HEK293T (cell line): Measurements from ENCODE around the gene DYNC2I2.

Source experiments
- CTCF ChIA-PET: fragments of 350-600 bp; formaldehyde crosslinking; extraction: SDS; loops from one replicate; lab custom pipeline; 2021; ENCODE audit warnings: antibody characterized with exemption, inconsistent platforms; lab: Yijun Ruan, JAX
- POLR2A ChIA-PET: fragments of 350-600 bp; formaldehyde crosslinking; extraction: SDS; loops from one replicate; lab custom pipeline; 2020; ENCODE audit warnings: antibody characterized with exemption, inconsistent platforms; lab: Yijun Ruan, JAX
- DNase-seq: peaks from one replicate; pipeline ENCODE4 v3.0.0; 2012; ENCODE audit warnings: mixed read lengths; ENCODE audit errors: extremely low spot score
- ARNT ChIP-seq: fragments of 450-650 bp; IDR thresholded peaks from 2 replicates; pipeline ENCODE4 v1.6.1; 2017; ENCODE audit warnings: mild to moderate bottlenecking
- BHLHE40 ChIP-seq: fragments of 450-650 bp; IDR thresholded peaks from 2 replicates; pipeline ENCODE4 v1.6.1; 2016; ENCODE audit warnings: mild to moderate bottlenecking, moderate library complexity, borderline replicate concordance
- CTBP1 ChIP-seq: fragments of 450-650 bp; IDR thresholded peaks from 2 replicates; pipeline ENCODE4 v1.6.1; 2016; ENCODE audit warnings: borderline replicate concordance
- ELF4 ChIP-seq: fragments of 450-650 bp; IDR thresholded peaks from 2 replicates; pipeline ENCODE4 v1.6.1; 2017; ENCODE audit warnings: antibody characterized with exemption
- FOXA1 ChIP-seq: fragments of 450-650 bp; IDR thresholded peaks from 2 replicates; pipeline ENCODE4 v1.6.1; 2016; ENCODE audit warnings: mild to moderate bottlenecking
- FOXK2 ChIP-seq: fragments of 450-650 bp; IDR thresholded peaks from 2 replicates; pipeline ENCODE4 v1.6.1; 2016; ENCODE audit warnings: mild to moderate bottlenecking
- FOXM1 ChIP-seq: fragments of 450-650 bp; IDR thresholded peaks from 2 replicates; pipeline ENCODE4 v1.6.1; 2017; ENCODE audit warnings: mild to moderate bottlenecking, borderline replicate concordance
- HDGF ChIP-seq: fragments of 450-650 bp; IDR thresholded peaks from 2 replicates; pipeline ENCODE4 v1.6.1; 2017; ENCODE audit warnings: antibody characterized with exemption, borderline replicate concordance
- L3MBTL2 ChIP-seq: fragments of 450-650 bp; conservative IDR thresholded peaks from 2 replicates; pipeline ENCODE4 v1.6.1; 2016; ENCODE audit warnings: mild to moderate bottlenecking
- LEF1 ChIP-seq: fragments of 450-650 bp; IDR thresholded peaks from 2 replicates; pipeline ENCODE4 v1.6.1; 2017; ENCODE audit warnings: mild to moderate bottlenecking, borderline replicate concordance
- NFRKB ChIP-seq: fragments of 450-650 bp; IDR thresholded peaks from 2 replicates; pipeline ENCODE4 v1.6.1; 2016; ENCODE audit warnings: mild to moderate bottlenecking, moderate library complexity
- SP1 ChIP-seq: fragments of 450-650 bp; IDR thresholded peaks from 2 replicates; pipeline ENCODE4 v1.6.1; 2017
- SUZ12 ChIP-seq: fragments of 450-650 bp; IDR thresholded peaks from 2 replicates; pipeline ENCODE4 v1.6.1; 2016; ENCODE audit warnings: mild to moderate bottlenecking
- TARDBP ChIP-seq: fragments of 450-650 bp; IDR thresholded peaks from 2 replicates; pipeline ENCODE4 v1.6.1; 2016
- ZNF384 ChIP-seq: fragments of 450-650 bp; IDR thresholded peaks from 2 replicates; pipeline ENCODE4 v1.6.1; 2016

The DYNC2I2 gene

DNA sequence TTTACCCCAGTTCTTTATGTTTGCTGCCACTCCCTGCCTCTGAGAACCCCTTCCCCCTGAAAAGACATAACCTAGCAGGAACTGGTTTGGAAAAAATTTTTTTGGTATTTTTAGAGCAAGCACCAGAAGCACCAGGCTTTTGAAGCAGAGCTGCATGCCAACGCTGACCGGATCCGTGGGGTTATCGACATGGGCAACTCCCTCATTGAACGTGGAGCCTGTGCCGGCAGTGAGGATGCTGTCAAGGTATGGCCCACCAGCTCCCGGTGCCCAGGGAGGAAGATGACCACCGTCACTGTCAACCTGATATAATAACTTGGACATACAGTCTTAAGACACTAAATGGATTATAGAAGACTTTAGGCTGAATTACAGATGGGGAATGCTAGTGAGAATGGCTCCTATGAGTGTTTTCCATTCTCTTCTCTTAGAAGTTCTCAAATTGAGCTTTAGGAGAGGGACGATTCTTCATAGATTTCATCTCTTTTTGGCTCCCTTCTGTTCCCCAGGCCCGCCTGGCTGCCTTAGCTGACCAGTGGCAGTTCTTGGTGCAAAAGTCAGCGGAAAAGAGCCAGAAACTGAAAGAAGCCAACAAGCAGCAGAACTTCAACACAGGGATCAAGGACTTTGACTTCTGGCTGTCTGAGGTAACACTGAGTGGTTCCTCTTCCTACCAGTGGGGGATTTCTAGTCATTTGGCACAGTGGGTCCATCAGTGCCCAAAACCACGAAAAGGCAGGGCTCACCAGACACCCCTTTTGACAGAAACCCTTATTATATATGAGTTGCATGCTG, 44.9 kb downstream of the DYNC2I2 start:
- no peak for TF ChIP-seq ZNF384
- TF ChIP-seq NFRKB: no peak
- no peak for TF ChIP-seq SP1
- TF ChIP-seq HDGF: no peak
- no peak for TF ChIP-seq LEF1
- no peak for TF ChIP-seq L3MBTL2
- no peak for TF ChIP-seq ARNT
- TF ChIP-seq FOXK2: no peak
- TF ChIP-seq ELF4: no peak
- TF ChIP-seq BHLHE40: no peak
- TF ChIP-seq CTBP1: no peak
- TF ChIP-seq TARDBP: no peak
- no peak for TF ChIP-seq SUZ12
- TF ChIP-seq FOXA1: no peak
- no peak for TF ChIP-seq FOXM1
- CTCF ChIA-PET: interaction anchor here (0.7 kb wide), 1 partner anchor 24 kb away, joined by 3 read pairs; no protein-coding TSS in a partner anchor
- no peak for DNase-seq
- POLR2A ChIA-PET: no interaction called here

DNA sequence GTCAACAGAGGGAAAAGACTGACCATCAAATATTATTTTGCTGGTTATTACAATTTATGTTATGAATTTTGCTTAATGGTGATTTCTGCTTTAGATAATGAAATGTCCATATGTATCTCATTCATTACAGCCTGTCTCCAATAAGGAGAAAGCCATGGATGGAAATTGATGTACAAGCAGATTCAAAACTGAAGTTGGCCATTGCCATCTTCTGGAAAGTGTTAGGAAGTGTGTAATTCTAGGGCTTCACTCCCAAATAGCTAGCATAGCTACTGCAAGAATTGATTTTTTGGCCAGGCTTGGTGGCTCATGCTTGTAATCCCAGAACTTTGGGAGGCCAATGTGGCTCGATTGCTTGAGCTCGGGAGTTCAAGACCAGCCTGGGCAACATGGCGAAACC, 45.8 kb downstream of the DYNC2I2 start:
- no peak for TF ChIP-seq FOXM1
- TF ChIP-seq SUZ12: no peak
- no peak for TF ChIP-seq ELF4
- TF ChIP-seq TARDBP: no peak
- no peak for TF ChIP-seq NFRKB
- no peak for TF ChIP-seq ARNT
- TF ChIP-seq CTBP1: no peak
- no peak for TF ChIP-seq SP1
- TF ChIP-seq HDGF: no peak
- TF ChIP-seq FOXK2: no peak
- TF ChIP-seq L3MBTL2: no peak
- TF ChIP-seq ZNF384: no peak
- no peak for TF ChIP-seq FOXA1
- CTCF ChIA-PET: interaction anchor here (0.7 kb wide), 1 partner anchor 24 kb away, joined by 3 read pairs; no protein-coding TSS in a partner anchor
- POLR2A ChIA-PET: no interaction called here
- DNase-seq: no peak

DNA sequence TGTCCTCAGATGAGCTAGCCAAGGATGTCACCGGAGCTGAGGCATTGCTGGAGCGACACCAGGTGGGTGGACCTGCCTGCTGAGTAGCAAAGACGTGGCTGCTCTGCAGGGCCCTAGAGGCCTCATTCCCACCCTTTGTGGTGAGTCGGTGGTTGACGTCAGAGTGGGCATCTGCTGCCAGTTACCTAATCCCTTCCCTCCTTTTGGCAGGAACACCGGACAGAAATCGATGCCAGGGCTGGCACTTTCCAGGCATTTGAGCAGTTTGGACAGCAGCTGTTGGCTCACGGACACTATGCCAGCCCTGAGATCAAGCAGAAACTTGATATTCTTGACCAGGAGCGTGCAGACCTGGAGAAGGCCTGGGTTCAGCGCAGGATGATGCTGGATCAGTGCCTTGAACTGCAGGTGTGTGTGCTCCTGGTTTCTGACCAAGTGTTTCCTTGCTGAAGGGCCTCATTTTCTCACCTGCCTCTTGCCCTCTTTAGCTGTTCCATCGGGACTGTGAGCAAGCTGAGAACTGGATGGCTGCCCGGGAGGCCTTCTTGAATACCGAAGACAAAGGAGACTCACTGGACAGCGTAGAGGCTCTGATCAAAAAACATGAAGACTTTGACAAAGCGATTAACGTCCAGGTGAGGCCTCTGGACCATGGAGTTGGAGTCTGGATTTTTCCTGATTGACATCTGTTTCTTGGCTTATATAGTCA, 48.9 kb downstream of the DYNC2I2 start:
- TF ChIP-seq CTBP1 (no peak), NFRKB (no peak), FOXA1 (no peak), SUZ12 (no peak)
- DNase-seq: no peak
- ChIA-PET POLR2A (no interaction called here), CTCF (interaction anchor here (0.7 kb wide), 1 partner anchor 11 kb away, joined by 4 read pairs; no protein-coding TSS in a partner anchor)

DNA sequence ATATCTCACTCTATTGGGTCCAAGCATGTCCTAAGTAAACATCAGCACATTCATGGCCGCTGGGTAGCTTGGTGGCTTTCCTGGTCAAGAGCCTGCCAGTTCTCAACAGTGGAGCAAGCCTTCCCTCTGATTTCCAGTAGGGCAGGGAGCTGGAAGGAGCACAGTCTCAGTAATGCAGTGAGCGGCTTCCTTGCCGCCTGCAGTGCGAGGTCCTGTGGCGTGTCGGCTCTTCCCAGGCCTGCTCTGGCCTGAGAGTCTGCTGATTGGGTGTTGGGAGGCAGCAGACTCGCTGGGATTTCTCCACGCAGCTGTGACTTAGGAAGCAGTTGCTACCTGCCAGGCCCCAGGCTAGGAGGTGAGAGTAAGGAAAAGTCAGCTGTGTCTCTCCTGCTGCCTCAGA, 53.0 kb downstream of the DYNC2I2 start:
- CTCF ChIA-PET: interaction anchor here (0.5 kb wide), 1 partner anchor 9 kb away, joined by 5 read pairs; no protein-coding TSS in a partner anchor
- no peak for DNase-seq
- TF ChIP-seq SUZ12 (no peak), SP1 (no peak), BHLHE40 (no peak), HDGF (no peak), NFRKB (no peak), ELF4 (no peak), FOXK2 (no peak)
- POLR2A ChIA-PET: no interaction called here

DNA sequence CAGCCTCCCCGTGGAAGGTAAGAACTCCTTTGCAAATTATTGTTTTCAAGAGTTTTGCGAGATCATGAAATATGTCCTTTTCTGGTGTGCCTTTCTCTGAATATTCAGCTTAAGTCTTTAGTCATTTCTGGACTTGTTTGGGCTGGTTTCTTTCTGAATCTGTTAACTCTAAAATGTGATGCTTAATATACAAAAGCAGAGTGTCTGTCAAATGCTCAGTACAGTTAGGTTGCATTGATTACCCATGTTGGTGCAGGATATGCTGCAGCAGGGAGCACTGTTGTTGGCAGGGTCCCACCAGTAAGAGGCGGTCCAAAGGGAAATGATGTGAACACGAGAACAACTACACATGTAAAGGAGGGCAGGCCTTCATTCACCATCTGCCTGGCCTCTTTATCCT, 56.5 kb downstream of the DYNC2I2 start:
- DNase-seq: no peak
- POLR2A ChIA-PET: no interaction called here
- TF ChIP-seq CTBP1 (no peak), SP1 (no peak)
- CTCF ChIA-PET: no interaction called here

DNA sequence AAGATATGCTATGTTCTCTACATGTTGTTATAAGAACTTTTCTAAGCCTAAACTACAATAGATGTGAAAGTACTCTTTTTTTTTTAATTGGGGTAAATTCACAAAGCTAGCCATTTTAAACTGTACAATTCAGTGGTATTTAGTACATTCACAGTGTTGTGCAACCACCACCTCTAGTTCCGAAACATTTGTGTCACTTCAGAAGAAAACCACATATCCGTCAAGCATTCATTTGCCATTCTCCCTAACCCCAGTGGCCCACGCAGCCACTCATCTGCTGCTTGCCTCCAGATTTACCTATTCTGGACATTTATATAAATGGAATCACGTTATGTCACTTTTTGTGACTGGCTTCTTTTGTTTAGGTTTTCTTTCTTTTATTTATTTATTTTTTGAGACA, 61.2 kb downstream of the DYNC2I2 start:
- no peak for DNase-seq
- CTCF ChIA-PET: interaction anchor here (0.7 kb wide), 1 partner anchor 157 kb away, joined by 3 read pairs; no protein-coding TSS in a partner anchor
- POLR2A ChIA-PET: no interaction called here
- TF ChIP-seq FOXM1 (no peak), NFRKB (no peak), CTBP1 (no peak), FOXA1 (no peak), TARDBP (no peak), ZNF384 (no peak), LEF1 (no peak), SP1 (no peak), ELF4 (no peak)

DNA sequence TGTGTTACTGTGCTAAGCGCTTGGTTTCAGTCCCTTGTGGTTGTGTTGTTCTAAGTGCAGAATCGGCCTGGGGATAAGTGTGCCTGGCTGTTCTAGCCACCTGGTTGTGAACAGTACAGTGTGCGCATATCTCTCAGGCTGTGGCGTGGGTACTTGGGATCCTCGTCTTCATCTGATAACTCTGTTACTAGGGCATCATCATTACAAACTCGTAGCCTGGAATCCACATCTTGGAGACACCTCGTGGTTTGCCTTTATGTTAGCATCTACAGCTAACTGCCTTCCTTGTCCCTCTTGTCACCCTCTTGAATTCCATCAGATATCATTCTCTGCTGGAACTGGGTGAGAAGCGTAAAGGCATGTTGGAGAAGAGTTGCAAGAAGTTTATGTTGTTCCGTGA, 62.8 kb downstream of the DYNC2I2 start:
- TF ChIP-seq FOXA1: no peak
- TF ChIP-seq NFRKB: no peak
- TF ChIP-seq BHLHE40: no peak
- no peak for TF ChIP-seq TARDBP
- POLR2A ChIA-PET: no interaction called here
- DNase-seq: no peak
- CTCF ChIA-PET: no interaction called here

DNA sequence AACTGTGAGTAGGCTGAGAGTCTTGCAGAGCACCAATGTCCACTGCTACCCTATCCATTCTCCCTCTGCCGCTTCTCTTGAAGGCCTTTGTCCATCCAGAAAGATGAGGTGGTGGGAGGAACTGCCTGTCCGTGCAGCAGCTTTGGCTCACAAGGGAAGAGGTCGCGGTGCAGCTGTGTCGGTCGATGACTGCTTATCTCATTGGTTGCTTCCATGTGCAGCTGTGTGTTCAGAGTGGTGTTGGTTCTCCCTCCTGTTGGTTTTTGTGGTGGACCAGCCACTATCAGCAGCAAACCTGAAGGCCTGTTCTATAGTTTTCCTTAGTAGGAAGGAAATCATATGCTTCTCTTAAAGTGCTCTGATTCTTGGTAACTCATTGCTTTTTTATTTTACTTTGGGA, 63.6 kb downstream of the DYNC2I2 start:
- no peak for TF ChIP-seq FOXM1
- no peak for TF ChIP-seq ZNF384
- ChIA-PET CTCF (no interaction called here), POLR2A (no interaction called here)
- no peak for DNase-seq
